Fibroblast of mammary gland (primary cell): ENCODE measurements around the gene OTUD1.

Experiments used
- DNase-seq: peaks from one replicate; pipeline ENCODE4 v3.0.0-alpha.2; 2010; ENCODE audit warnings: low read depth
- H3K4me3 ChIP-seq: 2 replicates; pipeline ENCODE4 v1.5.1; 2011; ENCODE audit warnings: low read depth, mild to moderate bottlenecking, low read length, moderate library complexity; ENCODE audit not compliant: control insufficient read depth
- TF ChIP-seq, protein P1 (sequence below): conservative IDR thresholded peaks from 2 replicates; pipeline ENCODE4 v1.5.1; 2011; ENCODE audit warnings: low read depth, low read length, inconsistent platforms; ENCODE audit not compliant: control insufficient read depth, insufficient read depth

Gene OTUD1

DNA sequence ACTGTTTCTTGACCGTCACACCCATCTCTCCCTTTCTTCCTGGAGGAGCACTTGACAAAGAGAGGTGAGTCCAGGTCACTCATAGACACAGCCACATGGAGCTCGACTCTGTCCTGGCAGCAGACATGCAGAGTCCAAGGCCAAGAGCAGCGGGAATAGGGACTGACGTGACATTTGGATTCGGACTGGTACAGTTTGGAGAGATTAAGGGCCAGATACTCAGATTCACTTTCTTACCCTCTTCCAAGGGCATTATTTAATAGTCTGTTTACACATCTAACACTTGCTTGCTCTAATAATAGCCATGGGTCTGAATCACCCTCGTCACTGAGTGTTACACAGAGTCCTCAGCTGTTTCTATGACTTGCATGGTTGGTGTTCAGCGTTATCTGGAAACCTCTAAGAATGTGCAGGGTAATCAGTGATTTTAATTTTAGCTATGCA lies 39.2 kb upstream of the OTUD1 start:
- H3K4me3 ChIP-seq: no peak overlapping the region
- peak; percentile 26 for DNase-seq
- TF ChIP-seq, protein P1, sequence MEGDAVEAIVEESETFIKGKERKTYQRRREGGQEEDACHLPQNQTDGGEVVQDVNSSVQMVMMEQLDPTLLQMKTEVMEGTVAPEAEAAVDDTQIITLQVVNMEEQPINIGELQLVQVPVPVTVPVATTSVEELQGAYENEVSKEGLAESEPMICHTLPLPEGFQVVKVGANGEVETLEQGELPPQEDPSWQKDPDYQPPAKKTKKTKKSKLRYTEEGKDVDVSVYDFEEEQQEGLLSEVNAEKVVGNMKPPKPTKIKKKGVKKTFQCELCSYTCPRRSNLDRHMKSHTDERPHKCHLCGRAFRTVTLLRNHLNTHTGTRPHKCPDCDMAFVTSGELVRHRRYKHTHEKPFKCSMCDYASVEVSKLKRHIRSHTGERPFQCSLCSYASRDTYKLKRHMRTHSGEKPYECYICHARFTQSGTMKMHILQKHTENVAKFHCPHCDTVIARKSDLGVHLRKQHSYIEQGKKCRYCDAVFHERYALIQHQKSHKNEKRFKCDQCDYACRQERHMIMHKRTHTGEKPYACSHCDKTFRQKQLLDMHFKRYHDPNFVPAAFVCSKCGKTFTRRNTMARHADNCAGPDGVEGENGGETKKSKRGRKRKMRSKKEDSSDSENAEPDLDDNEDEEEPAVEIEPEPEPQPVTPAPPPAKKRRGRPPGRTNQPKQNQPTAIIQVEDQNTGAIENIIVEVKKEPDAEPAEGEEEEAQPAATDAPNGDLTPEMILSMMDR: no peak

DNA sequence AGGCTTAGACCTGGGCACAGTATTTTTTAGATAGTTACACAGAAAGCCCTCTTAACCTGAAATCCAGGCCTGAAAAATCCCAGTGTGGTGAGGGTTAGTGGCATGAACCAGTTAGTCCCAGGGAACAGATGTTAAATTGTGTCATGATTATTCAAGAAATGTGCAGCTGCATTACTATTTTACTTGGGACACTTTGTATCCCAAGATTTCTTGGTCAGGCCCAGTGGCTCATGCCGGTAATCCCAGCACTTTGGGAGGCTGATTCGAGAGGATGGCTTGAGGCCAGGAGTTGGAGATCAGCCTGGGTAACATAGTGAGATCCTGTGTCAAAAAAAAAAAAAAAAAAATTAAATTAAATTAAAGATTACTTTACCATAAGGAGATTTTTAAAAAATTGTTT lies 36.0 kb upstream of the OTUD1 start:
- TF ChIP-seq, protein P1: no peak
- H3K4me3 ChIP-seq: no peak overlapping the region
- no peak for DNase-seq

DNA sequence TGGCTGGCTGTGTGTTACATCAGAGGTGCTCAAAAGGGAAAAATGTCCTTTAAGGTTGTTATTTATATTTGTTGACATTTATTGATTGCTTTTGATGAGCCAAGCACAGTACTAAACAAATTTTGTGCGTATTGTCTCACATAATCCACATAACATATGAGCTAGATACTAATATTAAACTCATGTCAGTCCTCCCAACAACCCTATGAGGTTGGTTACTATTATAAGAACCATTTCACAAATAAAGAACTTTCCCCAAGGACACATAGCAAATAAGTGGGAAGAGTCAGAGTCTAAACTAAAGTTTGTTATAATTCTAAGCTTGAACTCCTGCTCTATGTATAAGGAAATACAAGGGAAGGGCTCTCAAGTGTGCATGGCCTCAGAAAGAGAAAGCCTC lies 35.6 kb upstream of the OTUD1 start:
- DNase-seq: no peak
- H3K4me3 ChIP-seq: no peak overlapping the region
- TF ChIP-seq, protein P1: no peak

DNA sequence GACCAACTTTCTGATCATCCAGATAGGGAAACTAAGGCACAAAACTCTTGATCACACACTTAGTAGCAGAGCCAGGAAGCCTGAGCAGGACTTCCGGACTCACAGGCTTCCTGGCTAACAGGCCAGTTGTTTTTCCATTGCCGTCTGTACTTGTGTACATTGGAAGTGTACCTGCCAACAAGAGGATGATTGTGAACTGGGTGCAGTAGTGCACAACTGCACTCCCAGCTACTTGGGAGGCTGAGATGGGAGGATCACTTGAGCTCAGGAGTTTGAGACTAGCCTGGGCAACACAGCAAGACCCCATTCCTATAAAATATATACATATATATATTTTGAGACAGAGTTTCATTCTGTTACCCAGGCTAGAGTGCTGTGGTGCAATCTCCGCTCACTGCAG lies 35.2 kb upstream of the OTUD1 start:
- TF ChIP-seq, protein P1: no peak
- DNase-seq: no peak
- no peak overlapping the region for H3K4me3 ChIP-seq

DNA sequence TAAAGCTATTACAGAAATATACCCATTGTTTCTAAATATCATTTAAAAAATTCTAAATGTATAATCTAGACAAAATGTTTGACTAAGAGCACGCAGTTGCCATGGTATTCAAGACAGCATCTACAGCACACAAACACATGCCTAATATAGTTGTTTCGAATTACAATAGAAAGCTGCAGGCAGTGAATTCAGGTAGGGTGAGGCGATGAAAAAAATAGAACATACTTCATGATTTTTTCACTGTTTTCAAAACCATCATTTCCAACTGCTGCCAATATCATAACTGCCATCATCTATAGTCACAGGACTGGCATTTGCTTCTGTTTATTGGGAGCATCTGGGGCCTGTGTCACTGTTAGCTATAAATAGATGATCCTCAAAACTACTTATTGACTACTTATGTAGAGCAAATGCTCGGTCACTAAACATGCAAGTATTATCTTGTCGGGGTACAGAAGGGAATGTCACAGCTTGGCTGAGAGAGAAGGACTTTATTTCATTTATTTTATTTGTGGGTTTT lies 34.4 kb upstream of the OTUD1 start:
- TF ChIP-seq, protein P1: no peak
- DNase-seq: no peak
- H3K4me3 ChIP-seq: no peak overlapping the region

DNA sequence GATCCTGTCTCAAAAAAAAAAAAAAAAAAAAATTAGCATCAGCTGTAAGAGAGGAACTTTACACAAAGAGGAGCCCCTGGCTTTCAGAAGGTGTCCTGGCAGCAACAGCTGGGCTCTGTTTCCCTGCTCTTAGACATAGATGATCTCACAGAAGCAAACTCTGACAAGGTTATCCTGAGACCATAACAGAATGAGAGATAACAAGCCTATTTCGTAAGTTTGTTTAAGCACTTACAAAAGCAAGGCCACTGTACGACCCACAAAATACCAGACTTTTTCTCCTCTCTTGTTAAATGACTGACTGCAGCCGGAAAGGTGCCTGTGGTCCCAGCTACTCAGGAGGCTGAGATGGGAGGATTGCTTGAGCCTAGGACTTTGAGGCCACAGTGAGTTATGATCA lies 33.3 kb upstream of the OTUD1 start:
- no peak overlapping the region for H3K4me3 ChIP-seq
- no peak for DNase-seq
- TF ChIP-seq, protein P1: no peak

DNA sequence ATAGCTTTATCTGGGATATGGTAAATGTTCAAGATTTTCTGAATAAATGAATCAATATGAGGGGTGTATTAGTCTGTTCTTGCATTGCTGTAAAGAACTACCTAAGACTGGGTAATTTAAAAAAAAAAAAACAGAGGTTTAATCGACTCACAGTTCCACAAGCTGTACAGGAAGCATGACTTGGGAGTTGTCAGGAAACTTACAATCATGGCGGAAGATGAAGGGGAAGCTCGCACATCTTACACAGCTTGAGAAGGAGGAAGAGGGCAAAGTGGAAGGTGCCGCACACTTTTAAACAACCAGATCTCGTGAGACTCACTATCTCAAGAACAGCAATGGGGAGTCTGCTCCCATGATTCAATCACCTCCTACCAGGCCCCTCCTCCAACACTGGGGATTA lies 32.5 kb upstream of the OTUD1 start:
- no peak overlapping the region for H3K4me3 ChIP-seq
- no peak for DNase-seq
- TF ChIP-seq, protein P1: no peak
